HG02884 (cell line): ENCODE data around the gene PAOX.
"Not testable (repeated sequence)": the region's sequence is repeated elsewhere in the genome, so short reads cannot be mapped to it uniquely, and the experiment has no call there.

ENCODE experiments used
- ATAC-seq: cut with Tn5 transposase; IDR thresholded peaks from one replicate; pipeline ENCODE4 v1.9.1; 2021; ENCODE audit warnings: mild to moderate bottlenecking, moderate library complexity; ENCODE audit not compliant: unreplicated experiment

PAOX gene

DNA sequence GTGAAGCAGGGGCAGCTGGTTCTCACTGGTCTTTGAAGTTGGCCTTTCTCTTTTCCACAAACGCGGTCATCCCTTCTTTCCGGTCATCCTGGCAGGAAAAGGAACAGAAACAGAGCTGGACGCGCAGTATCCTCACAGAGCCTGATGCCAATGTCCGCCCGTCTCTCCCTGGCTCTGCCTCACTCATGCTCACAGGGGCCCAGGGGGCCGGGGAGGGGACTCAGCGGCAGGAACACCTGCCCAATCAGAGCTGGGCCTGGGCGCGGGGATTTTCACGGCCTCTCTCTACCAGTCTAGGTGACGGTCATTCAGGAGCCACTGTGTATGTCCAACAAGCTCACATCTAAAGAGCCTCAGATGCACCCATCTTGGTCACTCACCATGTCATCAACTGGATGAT, 16.2 kb upstream of the PAOX start:
- ATAC-seq, result no peak

- no peak for ATAC-seq
These were observed 14.2 kb upstream of the PAOX start for GRCh38 chr10:133364645-133365431.

DNA sequence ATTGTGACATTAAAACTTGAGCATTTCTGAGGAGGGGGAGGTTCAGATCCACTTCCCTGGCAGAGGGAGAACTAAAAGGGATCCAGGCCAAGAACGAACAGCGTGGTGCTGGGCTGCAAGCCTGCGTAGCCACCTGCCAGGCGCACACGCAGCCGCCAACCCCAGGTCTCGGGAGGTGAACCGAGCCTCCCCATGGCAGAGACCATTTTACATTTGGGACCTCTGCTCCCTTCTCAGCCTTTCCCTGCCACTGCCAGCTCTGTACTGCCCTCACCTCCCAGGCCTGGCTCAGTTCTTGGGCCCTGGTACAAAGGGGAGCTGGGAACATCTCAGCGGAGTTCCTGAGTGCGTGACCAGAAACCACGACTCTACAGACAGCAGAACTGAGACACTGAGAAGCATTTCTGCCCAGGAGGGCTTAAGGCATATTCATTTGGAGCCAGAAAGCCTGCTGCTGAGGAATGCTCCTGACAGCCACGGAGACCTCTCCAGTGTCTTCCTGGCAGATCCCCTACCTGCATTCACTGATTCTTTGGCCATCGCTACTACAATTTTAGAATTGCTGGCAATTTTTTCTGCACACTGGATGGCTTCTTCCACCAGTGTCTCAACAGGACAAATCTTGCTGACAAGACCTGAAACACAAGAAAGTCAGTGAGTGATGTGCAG, 13.5 kb upstream of the PAOX start:
- no peak for ATAC-seq

DNA sequence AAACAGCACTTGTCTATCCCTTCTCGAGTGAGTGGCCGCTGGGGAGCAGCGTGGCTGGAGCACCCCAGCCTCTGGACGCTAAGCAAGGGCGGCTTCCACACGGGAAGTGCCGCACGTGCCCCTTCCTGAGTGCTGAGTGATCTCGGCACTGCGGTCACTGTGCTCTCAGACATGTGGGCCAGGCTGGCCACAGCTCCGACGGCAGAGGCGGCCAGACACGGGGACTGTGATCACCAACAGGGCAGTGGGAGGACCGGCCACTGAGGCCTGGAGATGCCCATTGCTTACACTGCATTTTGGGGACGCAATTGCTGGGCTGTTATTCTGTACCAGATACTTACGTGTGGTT, 13.0 kb upstream of the PAOX start:
- no peak for ATAC-seq

- no peak for ATAC-seq
These were observed 12.3 kb upstream of the PAOX start for GRCh38 chr10:133366751-133367150.

DNA sequence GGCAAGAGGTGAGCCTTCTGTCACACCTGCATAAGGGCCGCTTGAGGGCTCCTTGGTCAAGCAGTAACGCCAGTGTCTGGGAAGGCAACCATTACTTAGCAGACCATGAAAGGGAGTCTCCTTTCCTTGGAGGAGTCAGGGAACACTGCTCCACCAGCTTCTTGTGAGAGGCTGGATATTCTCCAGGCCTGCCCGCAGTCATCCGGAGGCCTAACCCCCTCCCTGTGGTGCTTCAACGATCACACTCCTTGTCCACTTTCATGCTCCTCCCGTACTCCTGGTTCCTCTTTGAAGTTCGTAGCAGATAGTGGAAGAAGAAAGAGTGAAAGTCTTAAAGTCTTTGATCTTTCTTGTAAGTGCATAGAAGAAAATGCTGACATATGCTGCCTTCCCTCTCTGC, 11.6 kb upstream of the PAOX start:
- ATAC-seq, result not testable (repeated sequence)

DNA sequence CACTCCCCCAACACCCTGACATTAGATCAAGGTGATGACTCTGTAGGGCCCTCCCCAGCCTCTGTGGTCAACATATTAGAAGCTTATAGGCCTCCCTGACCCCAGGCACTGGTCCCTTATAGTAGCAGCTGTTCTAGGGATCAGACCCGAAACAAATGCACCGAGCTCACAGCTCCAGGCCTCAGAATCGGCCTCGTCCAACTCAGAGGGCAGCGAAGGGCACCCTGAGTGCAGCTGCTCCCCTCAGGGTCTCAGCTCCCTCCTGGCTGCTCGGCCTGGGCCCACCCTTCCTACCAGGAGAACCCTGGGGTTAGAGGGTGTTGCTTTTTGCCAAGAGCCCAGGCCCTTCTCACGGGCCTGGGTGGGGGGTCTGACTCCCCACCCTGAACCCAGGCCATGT, 10.9 kb upstream of the PAOX start:
- ATAC-seq, result no peak

GRCh38 chr10:133370030-133370786, 8.9 kb upstream of the PAOX start:
- no peak for ATAC-seq

DNA sequence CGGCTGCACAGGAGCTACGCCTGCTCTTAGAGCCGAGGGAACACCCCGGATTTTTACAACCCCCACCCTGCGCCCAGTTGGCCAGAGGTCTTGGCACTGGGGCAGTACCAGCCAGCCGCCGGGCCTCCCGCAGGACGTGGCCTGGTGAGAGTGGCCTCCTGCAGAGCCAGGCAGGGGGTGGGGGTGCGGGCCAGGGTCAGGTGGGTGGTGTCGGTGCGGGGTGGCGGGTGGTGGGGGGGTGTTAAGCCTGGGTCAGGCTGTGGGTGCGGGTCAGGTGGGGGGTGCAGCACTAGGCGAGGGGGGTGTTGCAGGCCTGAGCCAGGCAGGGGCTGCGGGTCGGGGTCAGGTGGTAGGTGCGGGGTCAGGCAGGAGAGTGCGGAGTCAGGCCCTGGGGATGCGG, 6.6 kb upstream of the PAOX start:
- no peak for ATAC-seq

DNA sequence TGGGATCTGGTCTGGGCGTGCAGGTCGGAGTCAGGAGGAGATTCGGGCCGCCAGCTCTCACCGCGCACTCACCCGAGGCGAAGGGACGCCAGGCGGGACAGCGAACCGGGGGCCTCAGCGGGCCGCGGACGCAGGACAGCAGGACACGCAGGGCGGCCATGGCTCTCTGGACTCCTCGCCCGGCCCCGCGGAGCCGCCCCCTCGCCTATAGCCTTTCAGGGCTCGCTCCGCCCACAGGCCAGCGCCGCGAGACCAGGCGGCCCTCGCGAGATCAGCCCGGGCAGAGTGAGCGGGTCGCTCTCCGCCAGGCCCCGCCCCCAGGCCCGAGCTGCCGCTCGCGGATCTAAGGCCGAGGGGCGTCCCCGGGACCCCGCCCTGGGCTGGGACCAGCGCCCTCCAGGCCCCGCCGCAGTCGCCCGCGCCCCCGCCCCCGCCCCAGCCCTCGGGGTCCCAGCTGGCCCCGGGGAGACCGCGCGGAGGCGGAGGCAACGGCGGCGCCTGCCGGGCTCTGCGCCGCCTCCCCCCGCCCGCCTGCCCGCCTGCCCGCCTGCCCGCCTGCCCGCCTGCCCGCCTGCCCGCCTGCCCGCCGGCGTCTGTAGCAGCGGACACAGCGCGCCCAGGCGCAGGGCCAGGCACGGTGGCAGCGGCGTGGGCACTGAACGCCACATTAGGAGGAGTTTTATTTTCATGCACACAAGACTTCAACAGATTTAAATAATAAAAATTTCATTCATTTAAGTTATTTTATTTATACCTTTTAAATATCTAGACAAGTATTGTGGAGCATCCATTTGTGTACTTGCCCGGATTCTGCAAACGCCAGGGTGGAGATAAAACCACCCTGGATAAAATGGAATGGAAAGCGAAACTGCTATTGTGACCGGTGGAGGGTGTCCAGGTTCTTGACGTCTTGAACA, 5.6 kb upstream of the PAOX start, which contains the start of gene ECHS1:
Gene ECHS1, minus strand, starts transcription at position 181 of the 917 bp plus-strand sequence. Its CDS starts 21 bp downstream, at position 160.
- ATAC-seq, result peak; percentile 85

GRCh38 chr10:133375357-133376115, 3.5 kb upstream of the PAOX start:
- no peak for ATAC-seq

GRCh38 chr10:133376183-133376582, 2.9 kb upstream of the PAOX start:
- not testable (repeated sequence) for ATAC-seq

GRCh38 chr10:133377025-133377817, 1.8 kb upstream of the PAOX start:
- ATAC-seq, result no peak

GRCh38 chr10:133377818-133378250, 1.2 kb upstream of the PAOX start:
- no peak for ATAC-seq

DNA sequence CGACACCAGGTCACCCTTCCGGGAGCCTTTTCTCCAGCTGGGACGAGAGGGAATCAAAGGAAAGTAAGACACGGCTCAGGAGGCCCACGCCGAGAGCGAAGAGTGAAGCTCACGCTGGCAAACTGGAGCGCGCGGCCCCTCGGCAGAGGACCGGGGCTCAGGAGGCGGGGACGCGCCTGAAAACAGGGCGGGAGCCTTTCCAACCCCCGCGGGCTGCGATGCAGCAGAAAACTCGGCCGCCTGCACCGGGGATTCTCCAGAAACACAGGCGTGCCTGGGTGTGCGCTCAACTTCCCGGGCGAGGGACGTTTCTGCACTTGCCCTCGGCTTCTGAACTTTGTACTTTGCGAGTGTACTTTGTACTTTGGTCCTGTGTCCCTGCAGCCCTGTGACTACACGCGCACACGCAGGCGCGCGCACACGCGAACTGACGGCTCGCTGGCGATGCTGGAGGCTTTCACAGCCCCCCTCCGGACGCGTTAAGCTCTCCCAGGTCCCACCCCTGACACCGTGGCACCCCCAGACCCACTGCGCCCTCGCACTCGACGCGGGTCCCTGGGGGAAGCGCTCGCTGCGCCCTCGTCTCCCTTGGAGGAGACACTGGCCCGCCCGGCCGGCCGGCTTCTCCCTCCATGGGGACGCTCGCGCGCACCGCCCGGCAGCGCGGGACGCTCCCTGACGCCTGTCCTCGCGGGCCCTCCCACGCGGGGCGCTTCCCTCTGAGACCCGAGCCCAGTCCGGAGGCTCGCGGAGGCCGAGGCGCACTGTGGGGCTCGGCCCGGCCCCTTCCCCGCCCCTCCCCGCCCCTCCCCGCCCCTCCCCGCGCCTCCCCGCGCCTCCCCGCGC, 588 bp upstream of the PAOX start:
- ATAC-seq, result peak; percentile 34

DNA sequence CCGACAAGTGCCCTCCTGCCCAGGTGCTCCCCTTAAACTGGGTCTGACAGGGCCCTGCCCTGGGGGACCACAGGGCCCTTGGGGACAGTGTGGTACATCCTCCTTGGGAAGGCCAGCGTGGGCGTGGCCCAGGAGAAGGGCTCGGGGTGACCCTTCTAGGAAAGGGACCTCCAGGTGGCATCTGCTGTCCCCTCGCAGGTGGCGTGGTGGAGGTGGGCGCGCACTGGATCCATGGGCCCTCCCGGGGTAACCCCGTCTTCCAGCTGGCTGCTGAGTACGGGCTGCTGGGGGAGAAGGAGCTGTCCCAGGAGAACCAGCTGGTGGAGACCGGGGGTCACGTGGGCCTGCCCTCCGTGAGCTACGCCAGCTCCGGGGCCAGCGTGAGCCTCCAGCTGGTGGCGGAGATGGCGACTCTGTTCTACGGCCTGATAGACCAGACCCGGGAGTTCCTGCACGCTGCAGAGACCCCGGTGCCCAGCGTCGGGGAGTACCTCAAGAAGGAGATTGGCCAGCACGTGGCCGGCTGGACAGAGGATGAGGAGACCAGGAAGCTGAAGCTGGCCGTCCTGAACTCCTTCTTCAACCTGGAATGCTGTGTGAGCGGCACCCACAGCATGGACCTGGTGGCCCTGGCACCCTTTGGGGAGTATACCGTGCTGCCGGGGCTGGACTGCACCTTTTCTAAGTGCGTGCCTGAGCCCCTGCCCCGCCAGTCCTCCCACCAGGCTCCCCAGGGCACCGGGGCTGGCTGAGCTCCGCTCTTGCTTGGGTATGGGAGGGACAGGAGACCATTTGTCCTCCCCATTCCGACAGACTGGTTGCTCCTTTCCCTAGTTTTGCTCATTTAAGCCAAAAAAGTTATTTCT, 972 bp downstream of the PAOX start:
- ATAC-seq, result no peak

DNA sequence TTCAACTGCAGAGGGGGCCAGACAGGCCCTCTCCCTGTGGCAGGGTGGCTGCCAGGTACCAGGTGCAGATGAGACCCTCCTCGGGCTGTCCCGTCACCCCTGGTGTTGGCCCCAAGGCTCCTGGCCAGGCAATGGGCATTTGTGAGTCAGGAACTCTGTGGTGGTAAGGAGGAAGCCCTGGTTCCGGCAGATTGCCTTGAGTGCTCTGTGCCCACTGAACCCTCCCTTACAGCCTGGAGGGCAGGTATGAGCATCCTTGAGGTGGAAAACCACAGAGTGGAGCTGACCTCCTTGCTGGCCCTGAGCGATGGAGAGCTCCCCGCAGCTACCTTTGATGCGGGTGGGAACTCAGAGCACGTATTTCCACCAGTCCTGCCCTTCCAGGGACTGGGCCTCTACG, 2.0 kb downstream of the PAOX start:
- no peak for ATAC-seq
